Tongue (tissue), 3 donors: ENCODE results near the gene GET3. TPM values are rescaled to one million over a fixed set of nuclear protein-coding genes. Genes with fewer than 3 reads are reported as not detected.
A peak's percentile ranks its signal among the peaks of the same experiment; 100 is the strongest.
"Not testable (repeated sequence)": the region's sequence is repeated elsewhere in the genome, so short reads cannot be mapped to it uniquely, and the experiment has no call there.

Experiments used
- DNase-seq: peaks from one replicate; pipeline ENCODE4 v3.0.0-alpha.2; 2015
- small RNA-seq: library from RNA; depleted of rRNA; stranded (forward); fragments of <200 nt; gene quantifications from one replicate; pipeline ENCODE3, GENCODE V24; 2014; ENCODE audit warnings: low replicate concordance
- total RNA-seq: library from RNA; depleted of rRNA; stranded (reverse); fragments of >200 nt; gene quantifications from one replicate; pipeline ENCODE4 v1.2.3, GENCODE V29; 2014

GET3 gene
- total RNA-seq, 1 donor from 2014 or later: 42.9 TPM

DNA sequence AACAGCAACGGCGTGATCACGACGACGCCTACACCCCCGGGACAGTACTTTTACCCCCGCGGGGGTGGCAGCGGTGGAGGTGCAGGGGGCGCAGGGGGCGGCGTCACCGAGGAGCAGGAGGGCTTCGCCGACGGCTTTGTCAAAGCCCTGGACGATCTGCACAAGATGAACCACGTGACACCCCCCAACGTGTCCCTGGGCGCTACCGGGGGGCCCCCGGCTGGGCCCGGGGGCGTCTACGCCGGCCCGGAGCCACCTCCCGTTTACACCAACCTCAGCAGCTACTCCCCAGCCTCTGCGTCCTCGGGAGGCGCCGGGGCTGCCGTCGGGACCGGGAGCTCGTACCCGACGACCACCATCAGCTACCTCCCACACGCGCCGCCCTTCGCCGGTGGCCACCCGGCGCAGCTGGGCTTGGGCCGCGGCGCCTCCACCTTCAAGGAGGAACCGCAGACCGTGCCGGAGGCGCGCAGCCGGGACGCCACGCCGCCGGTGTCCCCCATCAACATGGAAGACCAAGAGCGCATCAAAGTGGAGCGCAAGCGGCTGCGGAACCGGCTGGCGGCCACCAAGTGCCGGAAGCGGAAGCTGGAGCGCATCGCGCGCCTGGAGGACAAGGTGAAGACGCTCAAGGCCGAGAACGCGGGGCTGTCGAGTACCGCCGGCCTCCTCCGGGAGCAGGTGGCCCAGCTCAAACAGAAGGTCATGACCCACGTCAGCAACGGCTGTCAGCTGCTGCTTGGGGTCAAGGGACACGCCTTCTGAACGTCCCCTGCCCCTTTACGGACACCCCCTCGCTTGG lies 55.0 kb downstream of the GET3 start:
- peak; percentile 73 for DNase-seq

- DNase-seq: no peak
Measured at GRCh38 chr19:12792853-12793289, 55.6 kb downstream of the GET3 start.

- peak; percentile 97 for DNase-seq
Measured at GRCh38 chr19:12793290-12794195, 56.2 kb downstream of the GET3 start.

DNA sequence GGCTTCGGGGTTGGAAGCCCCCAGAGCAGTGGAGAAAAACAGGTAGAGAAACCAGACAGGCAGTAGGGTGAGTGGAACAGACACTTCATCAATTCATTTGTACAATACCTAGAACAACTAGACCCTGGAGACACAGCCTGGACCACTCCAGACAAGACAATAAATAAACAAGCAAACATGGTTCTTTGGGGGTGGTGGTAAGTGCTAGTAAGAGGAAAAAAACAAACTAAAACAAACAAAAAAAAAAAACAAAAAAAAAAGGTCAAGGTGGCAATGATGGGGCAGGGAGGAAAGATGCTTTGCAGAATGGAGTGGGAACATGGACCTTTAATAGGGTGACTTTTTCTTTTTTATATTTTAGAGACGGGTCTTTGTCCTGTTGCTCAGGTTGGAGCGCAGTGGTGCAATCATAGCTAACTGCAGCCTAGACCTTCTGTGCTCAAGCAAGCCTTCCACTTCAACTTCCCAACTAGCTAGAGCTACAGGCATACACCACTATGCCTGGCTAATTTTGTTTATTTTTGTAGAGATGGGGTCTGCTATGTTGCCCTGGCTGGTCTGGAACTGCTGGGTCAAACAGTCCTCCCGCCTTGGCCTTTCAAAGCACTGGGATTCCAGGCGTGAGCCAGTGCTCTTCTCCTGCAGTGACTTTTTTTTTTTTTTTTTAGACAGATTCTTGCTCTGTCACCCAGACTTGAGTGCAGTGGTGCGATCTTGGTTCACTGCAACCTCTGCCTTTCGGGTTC lies 57.1 kb downstream of the GET3 start:
- no peak for DNase-seq

- DNase-seq: no peak
Measured at GRCh38 chr19:12794971-12795381, 57.7 kb downstream of the GET3 start.

GRCh38 chr19:12796146-12797071 lies 59.1 kb downstream of the GET3 start:
- DNase-seq: peak; percentile 94

DNA sequence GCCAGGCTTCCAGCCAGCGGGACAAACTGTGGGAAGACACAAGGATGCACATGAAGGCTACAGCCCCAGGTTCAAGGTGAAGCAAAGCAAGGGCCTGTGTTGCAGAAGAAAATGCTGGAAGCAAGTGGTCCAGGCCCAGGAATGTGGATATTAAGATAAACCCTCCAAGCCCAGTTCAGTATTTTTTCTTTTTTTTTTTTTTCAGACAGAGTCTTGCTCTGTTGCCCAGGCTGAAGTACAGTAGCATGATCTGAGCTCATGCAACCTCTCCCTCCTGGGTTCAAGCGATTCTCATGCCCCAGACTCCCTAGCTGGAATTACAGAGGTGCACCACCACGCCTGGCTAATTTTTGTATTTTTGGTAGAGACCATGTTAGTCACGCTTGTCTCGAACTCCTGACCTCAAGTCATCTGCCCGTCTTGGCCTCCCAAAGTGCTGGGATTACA lies 59.9 kb downstream of the GET3 start:
- DNase-seq: peak; percentile 16

DNA sequence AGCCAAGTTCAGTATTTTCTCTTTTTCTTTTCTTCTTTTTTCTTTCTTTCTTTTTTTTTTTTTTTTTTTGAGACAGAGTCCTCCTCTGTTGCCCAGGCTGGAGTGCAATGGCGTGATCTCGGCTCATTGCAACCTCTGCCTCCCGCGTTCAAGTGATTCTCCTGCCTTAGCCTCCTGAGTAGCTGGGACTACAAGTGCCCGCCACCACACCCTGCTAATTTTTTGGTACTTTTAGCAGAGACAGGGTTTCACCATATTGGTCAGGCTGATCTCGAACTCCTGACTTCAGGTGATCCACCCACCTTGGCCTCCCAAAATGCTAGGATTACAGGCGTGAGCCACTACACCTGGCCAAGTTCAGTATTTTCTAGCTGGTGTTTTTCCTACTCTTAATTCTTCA lies 60.3 kb downstream of the GET3 start:
- not testable (repeated sequence) for DNase-seq

Small RNAs within 50 kb of the gene (small RNA-seq; reads per million reads assigned to genes)
- 0.05 reads per million for gene MIR5684
- gene SNORD41: 39.4 reads per million, percentile 96 among the genes with 10 or more reads in this experiment

Other genes with a start within 250 kb of the GET3 start
- gene ZNF564, start 186.0 kb upstream of the GET3 start, total RNA-seq: 13.2 TPM
- gene ZNF490, start 126.7 kb upstream of the GET3 start, total RNA-seq: 6.1 TPM
- 26.3 TPM for gene ZNF791, start 126.6 kb upstream of the GET3 start, total RNA-seq
- 44.5 TPM for gene MAN2B1, start 70.8 kb upstream of the GET3 start, total RNA-seq
- gene WDR83, start 70.7 kb upstream of the GET3 start, total RNA-seq: 7.2 TPM
- 64.5 TPM for gene DHPS, start 55.6 kb upstream of the GET3 start, total RNA-seq
- gene GNG14, start 49.5 kb upstream of the GET3 start, total RNA-seq: not detected
- gene FBXW9, start 40.9 kb upstream of the GET3 start, total RNA-seq: 8.0 TPM
- gene TNPO2, start 13.6 kb upstream of the GET3 start, total RNA-seq: 44.7 TPM
- gene TRIR, start 2.8 kb upstream of the GET3 start, total RNA-seq: 121 TPM
- gene BEST2, start 14.3 kb downstream of the GET3 start, total RNA-seq: not detected
- gene HOOK2, start 38.1 kb downstream of the GET3 start, total RNA-seq: 68.5 TPM
- 157 TPM for gene JUNB, start 54.0 kb downstream of the GET3 start, total RNA-seq
- 304 TPM for gene PRDX2, start 64.3 kb downstream of the GET3 start, total RNA-seq
- gene THSD8, start 64.6 kb downstream of the GET3 start, total RNA-seq: not detected
- 10.4 TPM for gene RNASEH2A, start 69.1 kb downstream of the GET3 start, total RNA-seq
- not detected for gene RTBDN, start 97.1 kb downstream of the GET3 start, total RNA-seq
- 0.92 TPM for gene MAST1, start 101.0 kb downstream of the GET3 start, total RNA-seq
- gene DNASE2, start 144.0 kb downstream of the GET3 start, total RNA-seq: 9.1 TPM
- 1.6 TPM for gene KLF1, start 149.7 kb downstream of the GET3 start, total RNA-seq
- gene GCDH, start 153.7 kb downstream of the GET3 start, total RNA-seq: 46.5 TPM
- gene SYCE2, start 181.8 kb downstream of the GET3 start, total RNA-seq: not detected
- gene FARSA, start 196.2 kb downstream of the GET3 start, total RNA-seq: 36.9 TPM
- 383 TPM for gene CALR, start 201.1 kb downstream of the GET3 start, total RNA-seq
- 77.8 TPM for gene RAD23A, start 208.4 kb downstream of the GET3 start, total RNA-seq
- gene GADD45GIP1, start 219.7 kb downstream of the GET3 start, total RNA-seq: 30.1 TPM
- gene DAND5, start 232.1 kb downstream of the GET3 start, total RNA-seq: not detected